GM21390 (cell line): Measurements from ENCODE around the gene AKIRIN2.
"Not testable (repeated sequence)": the region's sequence is repeated elsewhere in the genome, so short reads cannot be mapped to it uniquely, and the experiment has no call there.

Experiments used
- ATAC-seq: cut with Tn5 transposase; IDR thresholded peaks from one replicate; pipeline ENCODE4 v1.9.1; 2021; ENCODE audit not compliant: unreplicated experiment

The AKIRIN2 gene

GRCh38 chr6:87718662-87719433, 16.8 kb upstream of the AKIRIN2 start:
- ATAC-seq, result no peak

GRCh38 chr6:87716928-87717614, 15.0 kb upstream of the AKIRIN2 start:
- no peak for ATAC-seq

GRCh38 chr6:87714093-87714842, 12.2 kb upstream of the AKIRIN2 start:
- ATAC-seq, result peak; percentile 47

- ATAC-seq, result not testable (repeated sequence)
These were observed 10.7 kb upstream of the AKIRIN2 start for GRCh38 chr6:87712713-87713112.

- ATAC-seq, result no peak
These were observed 8.1 kb upstream of the AKIRIN2 start for GRCh38 chr6:87710090-87710489.

- not testable (repeated sequence) for ATAC-seq
These were observed 6.8 kb upstream of the AKIRIN2 start for GRCh38 chr6:87708581-87709427.

- no peak for ATAC-seq
These were observed 4.3 kb upstream of the AKIRIN2 start for GRCh38 chr6:87706187-87706966.

- ATAC-seq, result peak; percentile 47
These were observed 3.1 kb upstream of the AKIRIN2 start for GRCh38 chr6:87705070-87705691.

GRCh38 chr6:87703039-87703438, 1.0 kb upstream of the AKIRIN2 start:
- ATAC-seq, result not testable (repeated sequence)

GRCh38 chr6:87702589-87702945, 534 bp upstream of the AKIRIN2 start:
- peak; percentile 15 for ATAC-seq

GRCh38 chr6:87701344-87701675, 723 bp downstream of the AKIRIN2 start:
- ATAC-seq, result no peak

GRCh38 chr6:87700397-87701343, 1.4 kb downstream of the AKIRIN2 start:
- ATAC-seq, result no peak

- ATAC-seq, result no peak
These were observed 2.5 kb downstream of the AKIRIN2 start for GRCh38 chr6:87699576-87699975.

- ATAC-seq, result no peak
These were observed 3.5 kb downstream of the AKIRIN2 start for GRCh38 chr6:87698547-87699006.

- no peak for ATAC-seq
These were observed 4.2 kb downstream of the AKIRIN2 start for GRCh38 chr6:87697581-87698546.

GRCh38 chr6:87696817-87697216, 5.2 kb downstream of the AKIRIN2 start:
- not testable (repeated sequence) for ATAC-seq

GRCh38 chr6:87692086-87692485, 9.9 kb downstream of the AKIRIN2 start:
- ATAC-seq, result no peak
